ENCODE results near the gene ASTN2.

The ASTN2 gene

DNA sequence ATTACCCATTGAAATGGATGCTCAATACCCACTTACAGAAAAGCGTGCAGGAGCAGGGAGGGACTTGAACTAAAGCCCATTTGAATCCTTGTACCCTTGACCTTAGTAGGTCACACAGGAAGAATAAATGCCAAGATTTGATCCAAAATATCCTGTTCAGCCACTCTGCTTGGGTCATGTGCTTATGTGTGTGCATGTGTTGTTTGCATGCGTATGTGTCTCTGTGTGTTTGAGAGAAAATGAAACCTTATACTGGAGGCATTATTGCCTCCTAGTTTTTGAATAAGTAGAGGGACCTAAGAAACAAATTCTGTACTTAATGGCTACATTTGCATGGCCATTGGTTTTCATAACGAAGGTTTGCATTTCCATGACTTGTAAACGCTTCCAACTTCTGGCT, 791.1 kb downstream of the ASTN2 start:
- no peaks in the 10 kb centered on the region for H3K9me3 ChIP-seq (ENCODE audit: insufficient read depth, low read length)
- H3K4me3 ChIP-seq (ENCODE audit: insufficient read length, low read depth) = no peak overlapping the region
- no peak overlapping the region for H3K9ac ChIP-seq (ENCODE audit: insufficient read length, low read depth)
- H3K36me3 ChIP-seq (ENCODE audit: insufficient read depth, insufficient read length, low read length) = peaks cover 14% of the 10 kb centered on the region
- TF ChIP-seq YY1 (IDR thresholded peaks at IDR 0.05; ENCODE audit: insufficient read depth, insufficient read length) (no peak), ZNF274 (IDR thresholded peaks at IDR 0.05; ENCODE audit: low read depth, low read length) (no peak), SUZ12 (IDR thresholded peaks at IDR 0.05; ENCODE audit: extremely low read depth, insufficient read depth, insufficient read length) (no peak)
- DNase-seq (ENCODE audit: low read depth, low spot score) = no peak
- no peaks in the 10 kb centered on the region for H3K4me1 ChIP-seq (ENCODE audit: insufficient read depth, insufficient read length)
- H3K27me3 ChIP-seq (ENCODE audit: insufficient read depth, insufficient read length) = no peaks in the 10 kb centered on the region

DNA sequence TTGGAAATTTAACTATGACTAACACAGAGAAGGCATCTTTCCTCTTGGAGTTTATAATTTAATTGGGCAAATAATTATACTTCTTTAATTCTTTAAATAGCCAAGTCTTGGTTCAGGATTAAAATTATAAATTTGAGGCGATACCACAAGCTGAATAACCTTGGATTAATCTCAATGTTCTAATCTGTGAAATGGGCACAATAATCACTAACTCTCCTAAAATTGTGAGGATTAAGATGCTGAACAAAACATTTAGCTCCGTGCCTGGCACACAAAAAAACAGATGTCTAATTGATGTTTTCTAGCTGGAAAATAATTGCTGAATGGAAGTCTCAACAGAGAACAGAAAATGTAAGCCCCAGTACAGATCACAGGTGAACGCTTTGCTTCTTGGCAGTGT, 797.5 kb downstream of the ASTN2 start:
- no peak for DNase-seq (ENCODE audit: low read depth, low spot score)
- H3K27me3 ChIP-seq (ENCODE audit: insufficient read depth, insufficient read length) = no peaks in the 10 kb centered on the region
- H3K36me3 ChIP-seq (ENCODE audit: insufficient read depth, insufficient read length, low read length) = peaks cover 16% of the 10 kb centered on the region
- H3K9me3 ChIP-seq (ENCODE audit: insufficient read depth, low read length) = no peaks in the 10 kb centered on the region
- TF ChIP-seq SUZ12 (IDR thresholded peaks at IDR 0.05; ENCODE audit: extremely low read depth, insufficient read depth, insufficient read length) (no peak), YY1 (IDR thresholded peaks at IDR 0.05; ENCODE audit: insufficient read depth, insufficient read length) (no peak), ZNF274 (IDR thresholded peaks at IDR 0.05; ENCODE audit: low read depth, low read length) (no peak)
- H3K4me1 ChIP-seq (ENCODE audit: insufficient read depth, insufficient read length) = no peaks in the 10 kb centered on the region
- H3K9ac ChIP-seq (ENCODE audit: insufficient read length, low read depth) = no peak overlapping the region
- no peak overlapping the region for H3K4me3 ChIP-seq (ENCODE audit: insufficient read length, low read depth)

DNA sequence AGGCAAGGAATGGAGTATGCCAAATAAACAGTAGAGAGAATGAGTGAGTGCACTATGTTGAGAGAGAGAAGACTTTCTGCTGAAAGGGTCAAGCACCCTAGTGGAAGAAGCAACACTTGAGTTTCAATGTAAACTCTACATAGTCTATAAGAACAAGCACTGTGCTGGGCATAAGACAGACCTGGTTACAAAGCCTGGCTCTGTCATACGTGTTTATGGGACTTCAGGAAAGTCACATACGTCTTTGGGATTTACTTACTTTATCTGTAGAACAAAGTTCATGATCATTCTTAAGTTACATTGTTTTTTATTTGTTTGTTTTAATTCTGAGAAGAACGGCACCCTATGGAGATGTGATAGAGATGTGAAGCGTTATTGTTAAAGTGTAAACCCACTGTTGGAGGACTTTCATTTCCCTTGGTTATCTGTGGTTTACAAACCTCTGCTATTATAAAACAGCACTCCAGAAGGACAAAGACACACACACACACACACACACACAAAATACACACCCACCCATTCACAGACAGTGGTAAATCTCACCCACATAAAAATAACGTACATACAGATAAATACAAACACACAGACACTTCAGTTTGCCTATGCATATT, 798.4 kb downstream of the ASTN2 start:
- no peak overlapping the region for H3K9ac ChIP-seq (ENCODE audit: insufficient read length, low read depth)
- H3K4me3 ChIP-seq (ENCODE audit: insufficient read length, low read depth) = no peak overlapping the region
- no peaks in the 10 kb centered on the region for H3K9me3 ChIP-seq (ENCODE audit: insufficient read depth, low read length)
- no peak for TF ChIP-seq ZNF274 (IDR thresholded peaks at IDR 0.05; ENCODE audit: low read depth, low read length)
- TF ChIP-seq SUZ12 (IDR thresholded peaks at IDR 0.05; ENCODE audit: extremely low read depth, insufficient read depth, insufficient read length) = no peak
- TF ChIP-seq YY1 (IDR thresholded peaks at IDR 0.05; ENCODE audit: insufficient read depth, insufficient read length) = no peak
- no peak for DNase-seq (ENCODE audit: low read depth, low spot score)
- H3K27me3 ChIP-seq (ENCODE audit: insufficient read depth, insufficient read length) = no peaks in the 10 kb centered on the region
- H3K4me1 ChIP-seq (ENCODE audit: insufficient read depth, insufficient read length) = no peaks in the 10 kb centered on the region
- H3K36me3 ChIP-seq (ENCODE audit: insufficient read depth, insufficient read length, low read length) = peaks cover 16% of the 10 kb centered on the region

DNA sequence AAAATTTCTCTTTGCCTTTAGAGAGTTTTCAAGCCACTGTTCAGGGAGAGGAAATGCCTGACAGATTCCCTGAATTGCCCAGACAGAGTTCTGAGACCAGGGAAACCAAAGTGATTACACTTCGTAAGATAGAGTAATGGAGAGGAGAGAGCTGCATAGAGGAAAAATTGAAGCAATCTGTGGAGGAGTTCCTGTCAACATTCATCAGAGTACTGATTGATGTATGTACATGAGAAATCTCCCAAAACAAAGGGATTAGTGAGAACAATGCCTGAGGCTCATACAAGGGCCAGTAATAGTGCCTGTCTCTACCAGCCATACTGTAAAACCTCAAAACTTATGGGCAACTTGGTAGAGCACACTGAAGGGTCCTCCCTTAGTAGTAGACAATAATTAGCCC, 806.8 kb downstream of the ASTN2 start:
- Histone ChIP-seq H3K9me3 (ENCODE audit: insufficient read depth, low read length) (peaks cover 10% of the 10 kb centered on the region; the same call in 1 of the 2 replicates), H3K9ac (ENCODE audit: insufficient read length, low read depth) (no peak overlapping the region), H3K27me3 (ENCODE audit: insufficient read depth, insufficient read length) (no peaks in the 10 kb centered on the region), H3K36me3 (ENCODE audit: insufficient read depth, insufficient read length, low read length) (no peaks in the 10 kb centered on the region), H3K4me1 (ENCODE audit: insufficient read depth, insufficient read length) (no peaks in the 10 kb centered on the region), H3K4me3 (ENCODE audit: insufficient read length, low read depth) (no peak overlapping the region)
- no peak for TF ChIP-seq YY1 (IDR thresholded peaks at IDR 0.05; ENCODE audit: insufficient read depth, insufficient read length)
- TF ChIP-seq ZNF274 (IDR thresholded peaks at IDR 0.05; ENCODE audit: low read depth, low read length) = no peak
- no peak for TF ChIP-seq SUZ12 (IDR thresholded peaks at IDR 0.05; ENCODE audit: extremely low read depth, insufficient read depth, insufficient read length)
- no peak for DNase-seq (ENCODE audit: low read depth, low spot score)

DNA sequence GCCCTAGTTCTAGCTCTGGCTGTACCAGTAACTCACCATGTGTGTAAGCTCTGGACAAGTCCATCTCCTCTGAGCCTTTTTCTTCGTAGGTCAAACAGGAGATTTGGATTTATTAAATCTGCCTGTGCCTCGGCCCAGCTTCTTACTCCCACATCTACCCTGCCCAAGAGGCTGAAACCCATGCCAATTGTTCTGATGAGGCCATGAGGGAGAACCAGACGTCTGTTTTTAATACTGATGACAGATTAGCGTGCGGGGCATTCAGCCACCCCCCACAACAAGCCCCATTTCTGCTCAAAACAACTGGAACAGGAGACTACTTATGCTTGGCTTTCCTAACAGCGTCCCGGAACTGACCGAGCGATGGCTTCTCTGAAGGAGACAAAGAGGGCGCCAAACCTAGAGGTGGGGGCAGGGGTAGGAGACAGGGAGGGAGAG, 808.9 kb downstream of the ASTN2 start:
- Histone ChIP-seq H3K27me3 (ENCODE audit: insufficient read depth, insufficient read length) (no peaks in the 10 kb centered on the region), H3K9me3 (ENCODE audit: insufficient read depth, low read length) (peaks cover 10% of the 10 kb centered on the region; the same call in 1 of the 2 replicates), H3K36me3 (ENCODE audit: insufficient read depth, insufficient read length, low read length) (no peaks in the 10 kb centered on the region), H3K4me3 (ENCODE audit: insufficient read length, low read depth) (no peak overlapping the region), H3K4me1 (ENCODE audit: insufficient read depth, insufficient read length) (no peaks in the 10 kb centered on the region), H3K9ac (ENCODE audit: insufficient read length, low read depth) (no peak overlapping the region)
- DNase-seq (ENCODE audit: low read depth, low spot score) = no peak
- TF ChIP-seq YY1 (IDR thresholded peaks at IDR 0.05; ENCODE audit: insufficient read depth, insufficient read length) (no peak), ZNF274 (IDR thresholded peaks at IDR 0.05; ENCODE audit: low read depth, low read length) (no peak), SUZ12 (IDR thresholded peaks at IDR 0.05; ENCODE audit: extremely low read depth, insufficient read depth, insufficient read length) (no peak)

DNA sequence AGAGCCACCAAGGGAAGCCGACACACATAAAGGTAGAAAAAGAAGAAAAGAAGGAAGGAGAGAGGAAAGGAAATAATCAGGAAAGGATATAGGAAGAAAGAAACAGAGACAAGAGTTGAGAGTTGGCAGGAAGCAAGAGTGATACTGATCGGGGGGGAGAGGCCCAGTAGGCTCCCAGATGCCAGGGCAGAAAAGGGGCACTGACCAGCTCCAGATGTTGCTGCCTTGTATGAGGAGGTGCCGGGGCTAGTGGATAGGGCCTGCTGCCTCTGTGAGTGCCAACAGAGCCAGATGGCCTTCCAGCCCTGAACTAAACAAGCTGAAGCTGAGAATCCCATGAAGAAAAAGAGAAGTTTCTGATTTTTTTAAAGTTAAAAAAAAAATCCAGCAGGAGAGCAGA, 809.8 kb downstream of the ASTN2 start:
- Histone ChIP-seq H3K27me3 (ENCODE audit: insufficient read depth, insufficient read length) (no peaks in the 10 kb centered on the region), H3K4me3 (ENCODE audit: insufficient read length, low read depth) (no peak overlapping the region), H3K9ac (ENCODE audit: insufficient read length, low read depth) (no peak overlapping the region), H3K4me1 (ENCODE audit: insufficient read depth, insufficient read length) (no peaks in the 10 kb centered on the region), H3K36me3 (ENCODE audit: insufficient read depth, insufficient read length, low read length) (no peaks in the 10 kb centered on the region), H3K9me3 (ENCODE audit: insufficient read depth, low read length) (peaks cover 6% of the 10 kb centered on the region; the same call in 1 of the 2 replicates)
- DNase-seq (ENCODE audit: low read depth, low spot score) = no peak
- TF ChIP-seq SUZ12 (IDR thresholded peaks at IDR 0.05; ENCODE audit: extremely low read depth, insufficient read depth, insufficient read length) (no peak), ZNF274 (IDR thresholded peaks at IDR 0.05; ENCODE audit: low read depth, low read length) (no peak)

DNA sequence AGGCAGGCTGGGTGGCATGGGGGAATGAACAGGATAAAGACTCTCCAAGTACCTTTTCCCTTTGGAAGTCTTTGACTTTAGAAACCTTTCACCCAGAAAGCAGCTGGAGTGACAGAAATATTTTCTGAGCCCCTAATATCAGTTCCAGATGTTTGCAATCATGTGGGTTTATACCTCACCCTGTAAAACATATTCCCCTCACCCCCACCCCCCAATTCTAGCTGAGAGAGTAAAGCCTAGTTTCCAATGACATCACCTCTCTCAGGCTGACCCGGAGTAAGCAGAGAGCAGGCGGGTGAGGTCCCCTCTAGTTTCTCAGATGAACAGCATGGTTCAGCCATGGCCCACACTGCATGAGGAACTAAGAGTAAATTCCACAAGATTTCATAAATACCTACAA, 810.6 kb downstream of the ASTN2 start:
- DNase-seq (ENCODE audit: low read depth, low spot score) = no peak
- Histone ChIP-seq H3K36me3 (ENCODE audit: insufficient read depth, insufficient read length, low read length) (no peaks in the 10 kb centered on the region), H3K4me1 (ENCODE audit: insufficient read depth, insufficient read length) (no peaks in the 10 kb centered on the region), H3K9me3 (ENCODE audit: insufficient read depth, low read length) (no peaks in the 10 kb centered on the region), H3K4me3 (ENCODE audit: insufficient read length, low read depth) (no peak overlapping the region), H3K27me3 (ENCODE audit: insufficient read depth, insufficient read length) (no peaks in the 10 kb centered on the region), H3K9ac (ENCODE audit: insufficient read length, low read depth) (no peak overlapping the region)
- no peak for TF ChIP-seq ZNF274 (IDR thresholded peaks at IDR 0.05; ENCODE audit: low read depth, low read length)
- no peak for TF ChIP-seq SUZ12 (IDR thresholded peaks at IDR 0.05; ENCODE audit: extremely low read depth, insufficient read depth, insufficient read length)
- TF ChIP-seq YY1 (IDR thresholded peaks at IDR 0.05; ENCODE audit: insufficient read depth, insufficient read length) = no peak

Data from NT2/D1 (cell line).